Stimulated activated CD4-positive, alpha-beta T cell treated with anti-CD3 and anti-CD28 coated beads, TNF-alpha, amount 100 ng/mL, for 48 hours (primary cell): ENCODE measurements around the gene NR1H4.
"Not testable (repeated sequence)": the region's sequence is repeated elsewhere in the genome, so short reads cannot be mapped to it uniquely, and the experiment has no call there.

Experiments
- DNase-seq, 3 donors: peaks; one replicate each; pipeline ENCODE4 v3.0.0-alpha.2; 2020; ENCODE audit warnings: low read depth in 3 of 3

Gene NR1H4

DNA sequence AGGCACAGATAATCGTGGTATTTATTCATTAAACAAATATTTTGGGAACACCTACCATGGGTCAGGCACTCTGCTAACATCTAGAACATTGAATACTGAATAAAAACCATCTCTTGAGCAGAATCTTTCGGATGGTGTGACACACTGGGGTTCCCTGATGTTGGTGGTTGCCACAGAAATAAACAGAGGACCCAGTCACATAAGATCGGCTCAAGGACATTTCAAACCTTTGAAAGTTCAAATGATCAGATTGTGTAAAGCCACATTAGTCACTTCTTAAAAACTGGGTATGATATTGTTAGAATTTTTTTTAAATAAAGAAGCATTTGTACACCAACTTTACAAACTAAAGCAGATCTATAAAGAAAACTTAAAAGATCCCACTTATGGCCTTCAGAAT is 39.0 kb downstream of the NR1H4 start:
- no peak for DNase-seq

- DNase-seq, result no peak
These were observed 42.3 kb downstream of the NR1H4 start for GRCh38 chr12:100515968-100516367.

DNA sequence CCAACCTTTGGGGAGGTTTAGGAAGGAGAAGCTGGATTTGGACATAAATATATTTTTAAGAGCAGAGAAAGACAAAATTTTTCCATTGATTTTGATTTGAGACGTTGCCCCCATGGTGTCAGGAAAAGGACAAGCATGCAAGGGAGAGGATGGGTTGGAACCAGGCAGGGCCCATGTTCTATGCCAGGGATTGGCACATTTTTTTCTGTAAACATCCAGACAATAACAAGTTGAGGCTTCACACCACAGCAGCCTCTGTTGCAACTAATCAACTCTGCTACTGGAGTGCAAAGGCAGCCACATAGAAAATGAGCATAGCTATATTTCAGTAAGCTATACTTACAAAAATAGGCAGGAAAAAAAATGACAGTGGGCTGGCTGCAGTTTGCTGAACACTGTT is 44.7 kb downstream of the NR1H4 start:
- no peak for DNase-seq

DNA sequence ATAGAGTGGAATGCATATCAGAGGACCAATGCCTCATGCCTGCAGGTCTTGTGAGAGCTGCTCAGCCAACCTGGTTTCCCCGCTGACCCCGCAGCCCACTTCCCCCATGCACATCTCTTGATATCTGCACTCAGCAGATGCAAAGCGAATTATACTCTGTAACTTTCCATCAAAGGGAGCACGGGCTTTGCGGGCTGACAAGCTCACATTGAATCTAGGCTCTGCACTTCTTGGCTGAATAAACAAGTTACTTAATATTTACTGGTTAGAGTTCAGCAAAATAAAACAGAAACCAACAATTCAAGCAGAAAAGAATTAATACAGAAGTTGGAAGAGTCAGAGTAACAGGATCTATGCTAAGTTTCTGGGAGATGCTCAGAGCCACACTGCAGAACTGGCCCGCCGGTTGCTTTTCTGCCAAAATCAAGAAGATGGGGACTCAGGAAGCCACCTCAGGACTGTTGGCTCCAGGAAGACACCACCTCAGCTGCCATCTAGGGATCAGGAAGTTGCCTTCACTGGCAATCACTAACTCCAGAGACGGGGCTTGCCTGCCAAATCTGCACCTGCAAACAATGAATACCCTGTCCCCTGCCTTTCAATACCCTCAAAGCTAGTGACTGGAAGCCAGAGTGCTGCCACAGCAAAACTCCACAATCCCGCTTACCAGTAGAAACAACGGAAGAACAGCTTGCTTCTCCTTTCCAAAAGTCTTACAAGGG is 46.5 kb downstream of the NR1H4 start:
- DNase-seq, result no peak

- DNase-seq, result no peak
These were observed 48.3 kb downstream of the NR1H4 start for GRCh38 chr12:100521958-100522357.

- DNase-seq, result no peak
These were observed 54.4 kb downstream of the NR1H4 start for GRCh38 chr12:100528034-100528433.

GRCh38 chr12:100528471-100529127 is 54.9 kb downstream of the NR1H4 start:
- DNase-seq, result no peak

GRCh38 chr12:100529756-100530350 is 56.2 kb downstream of the NR1H4 start:
- DNase-seq, result no peak

DNA sequence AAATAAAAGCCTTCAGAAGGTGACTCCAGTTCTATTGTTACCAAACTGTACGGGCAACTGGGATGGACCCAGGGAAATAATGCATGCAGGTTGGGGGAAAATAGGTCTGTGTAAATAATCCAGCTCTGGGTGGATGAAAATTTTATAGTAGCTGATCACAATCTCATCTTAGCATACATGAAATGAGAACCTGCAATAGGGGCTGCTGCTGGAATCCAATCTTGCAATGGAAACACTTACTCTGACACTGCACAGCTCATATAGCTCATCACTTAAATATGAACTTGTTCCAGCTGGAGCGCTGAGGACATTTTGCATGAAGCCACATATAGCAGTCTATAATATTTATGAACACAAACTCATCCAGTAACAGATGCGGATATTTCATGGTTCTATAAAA is 59.7 kb downstream of the NR1H4 start:
- DNase-seq, result no peak

GRCh38 chr12:100534625-100535227 is 61.1 kb downstream of the NR1H4 start:
- DNase-seq, result no peak

GRCh38 chr12:100539202-100539601 is 65.5 kb downstream of the NR1H4 start:
- no peak for DNase-seq

DNA sequence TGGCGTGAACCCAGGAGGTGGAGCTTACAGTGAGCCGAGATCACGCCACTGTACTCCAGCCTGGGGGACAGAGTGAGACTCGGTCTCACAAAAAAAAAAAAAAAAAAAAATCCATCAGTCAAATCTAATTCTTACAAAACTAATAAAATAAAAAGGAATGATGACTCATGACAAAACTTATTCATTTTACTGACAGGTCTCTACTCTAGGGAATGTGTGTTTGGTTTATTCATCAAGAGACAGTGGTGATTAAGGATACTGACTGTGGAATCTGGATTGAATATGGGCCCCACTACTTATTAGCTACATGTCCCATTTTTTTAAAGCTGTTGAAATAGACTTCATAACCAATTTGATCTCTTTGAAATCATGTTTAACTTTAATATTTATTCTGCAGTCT is 70.5 kb downstream of the NR1H4 start:
- no peak for DNase-seq

- no peak for DNase-seq
These were observed 71.4 kb downstream of the NR1H4 start for GRCh38 chr12:100545092-100545491.

DNA sequence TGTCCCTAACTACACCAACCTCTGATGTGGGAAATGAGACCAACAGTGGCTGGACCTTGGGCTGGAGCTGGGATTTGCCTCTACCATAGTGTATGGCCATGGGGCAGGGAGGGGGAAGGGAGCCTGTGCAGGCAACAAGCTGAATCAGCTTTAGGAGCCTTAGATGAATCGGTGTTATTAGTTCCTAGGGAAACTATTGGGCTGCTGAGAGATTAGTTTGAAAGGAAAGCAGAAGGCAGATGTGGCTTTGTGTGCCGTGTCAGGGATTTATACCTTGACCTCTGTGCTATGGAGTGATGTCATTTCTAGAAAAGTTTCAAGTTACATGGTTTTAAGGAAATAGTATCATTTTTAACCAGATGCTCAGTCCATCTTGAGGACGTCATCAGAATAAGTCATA is 80.3 kb downstream of the NR1H4 start:
- DNase-seq, result no peak

GRCh38 chr12:100554608-100555077 is 81.0 kb downstream of the NR1H4 start:
- no peak for DNase-seq

DNA sequence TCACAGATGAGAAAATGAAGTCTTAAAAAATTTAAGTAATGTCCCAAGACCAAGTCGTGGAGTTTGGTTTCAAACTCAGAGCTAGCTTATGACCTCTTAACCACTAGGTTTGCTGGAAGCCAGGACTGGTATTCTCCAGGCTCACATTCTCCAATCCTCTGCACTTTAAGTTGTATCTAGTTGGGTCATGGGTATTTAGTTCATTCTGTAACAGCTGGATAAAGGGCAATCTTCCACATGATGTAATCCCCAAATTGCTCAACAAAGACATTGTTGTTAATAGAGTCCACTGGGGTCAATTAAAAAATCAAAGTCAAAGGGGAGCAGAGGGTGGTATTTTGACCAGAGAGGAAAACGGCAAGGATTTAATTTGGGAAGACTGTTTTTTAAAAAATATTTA is 82.1 kb downstream of the NR1H4 start:
- DNase-seq, result no peak

DNA sequence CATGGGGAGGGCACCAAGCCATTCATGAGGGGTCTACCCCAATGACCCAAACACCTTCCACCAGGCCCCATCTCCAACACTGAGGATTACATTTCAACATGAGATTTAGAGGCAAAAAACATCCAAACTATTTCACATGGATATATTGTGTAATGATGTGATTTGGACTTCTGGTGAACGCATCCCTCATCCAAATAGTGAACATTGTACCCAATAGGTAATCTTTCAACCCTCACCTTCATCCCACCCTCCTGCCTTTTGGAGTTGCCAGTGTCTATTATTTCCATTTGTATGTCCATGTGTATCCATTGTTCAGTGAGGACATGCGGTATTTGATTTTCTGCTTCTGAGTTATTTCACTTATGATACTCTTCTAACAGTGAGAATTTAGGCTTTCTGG is 83.7 kb downstream of the NR1H4 start:
- no peak for DNase-seq

- not testable (repeated sequence) for DNase-seq
These were observed 85.6 kb downstream of the NR1H4 start for GRCh38 chr12:100559261-100559660.

- no peak for DNase-seq
These were observed 90.4 kb downstream of the NR1H4 start for GRCh38 chr12:100564090-100564489.

DNA sequence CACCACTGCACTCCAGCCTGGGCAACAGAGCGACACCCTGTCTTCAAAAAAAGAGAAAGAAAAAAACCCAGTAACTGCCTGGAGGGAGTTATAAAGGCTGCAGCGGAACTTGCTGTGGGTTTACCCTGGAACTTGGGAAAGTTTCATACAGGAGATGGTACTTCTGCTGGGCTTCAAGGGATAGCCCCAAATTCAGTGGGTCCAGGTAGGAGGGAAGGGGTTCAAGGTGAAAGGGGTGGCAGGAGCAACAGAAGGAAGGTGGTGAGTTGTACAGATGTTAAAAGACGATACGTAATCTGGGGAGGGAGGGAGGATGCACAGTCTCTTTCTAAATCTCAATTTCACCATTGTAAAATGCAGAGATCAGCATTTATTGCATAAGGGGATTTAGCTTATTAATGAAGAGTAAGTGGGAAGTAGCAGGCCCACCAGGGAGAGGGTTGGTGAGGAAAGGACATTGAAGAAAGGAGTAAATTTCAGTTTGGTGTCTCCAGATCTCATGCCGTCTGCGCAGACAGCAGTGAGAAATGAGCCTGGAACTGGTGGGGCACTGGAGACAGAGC is 91.3 kb downstream of the NR1H4 start:
- DNase-seq, result no peak

- DNase-seq, result no peak
These were observed 92.4 kb downstream of the NR1H4 start for GRCh38 chr12:100565987-100566545.
